ENCODE measurements around the gene ZNF423.

- TF ChIP-seq CTCF (IDR thresholded peaks at IDR 0.05) (no peak), POLR2A (IDR thresholded peaks at IDR 0.05) (no peak)
These were observed 100.0 kb downstream of the ZNF423 start for GRCh38 chr16:49755716-49756505.
